PC-3 (cell line): Measurements from ENCODE around the gene C7orf57.

Experiments
- EZH2 ChIP-seq: fragments of 300-600 bp; sonication (generic); IDR thresholded peaks from one replicate; pipeline ENCODE4 v1.6.1; 2017; ENCODE audit warnings: antibody characterized with exemption, mild to moderate bottlenecking, low read length; ENCODE audit not compliant: unreplicated experiment
- EZH2phosphoT487 ChIP-seq: fragments of 300-600 bp; sonication (generic); IDR thresholded peaks from 2 replicates; pipeline ENCODE4 v1.6.1; 2018; ENCODE audit warnings: mild to moderate bottlenecking, antibody characterized with exemption, low read length, borderline replicate concordance
- TF ChIP-seq, protein P1 (sequence below): fragments of 300-600 bp; sonication (generic); conservative IDR thresholded peaks from 2 replicates; pipeline ENCODE4 v1.5.1; 2017; ENCODE audit warnings: antibody characterized with exemption, low read depth, mild to moderate bottlenecking, low read length

DNA sequence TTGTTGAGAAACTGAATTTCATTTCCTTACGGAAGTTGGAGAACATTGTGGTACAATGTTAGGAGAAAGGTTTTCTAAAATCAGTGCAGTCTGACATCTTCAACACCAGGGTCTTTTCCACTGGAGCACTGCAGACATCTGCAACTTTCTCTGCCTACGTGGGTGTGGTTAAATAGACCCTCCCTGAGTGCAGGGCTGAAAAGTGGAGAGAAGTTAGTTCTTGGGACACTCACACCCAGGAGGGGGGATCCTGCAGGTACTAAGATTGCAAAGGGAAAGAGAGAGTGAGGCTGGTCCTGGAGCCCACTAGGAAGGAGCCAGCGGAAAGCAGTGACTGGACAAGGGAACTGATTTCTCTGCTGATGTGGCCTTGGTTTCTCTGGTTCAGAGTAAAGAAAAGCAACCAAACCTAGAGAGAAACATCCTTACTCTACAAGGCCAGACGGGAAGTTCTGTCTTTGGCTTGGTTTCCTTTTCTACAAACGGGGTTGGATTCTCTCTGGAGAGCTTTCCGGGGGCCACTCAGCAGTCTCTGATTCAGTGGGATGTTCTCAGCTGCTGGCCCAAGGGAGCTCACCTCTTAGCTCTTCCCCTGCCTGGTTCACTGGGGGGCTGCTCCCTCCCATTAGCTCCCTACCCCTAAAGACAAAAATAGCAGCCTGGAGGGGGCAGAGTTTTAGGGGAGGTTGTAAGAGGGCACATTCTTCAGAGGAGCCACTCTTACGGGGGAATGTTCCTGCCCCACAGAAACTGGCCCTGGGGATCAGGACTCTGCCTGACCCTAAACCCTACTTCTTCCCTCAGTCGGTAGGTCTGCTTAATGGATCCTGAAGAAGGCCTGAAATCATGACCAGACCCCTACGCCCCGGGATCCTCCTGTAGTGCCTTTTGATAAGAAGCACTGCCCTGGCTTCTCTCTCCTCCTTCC is 56.4 kb downstream of the C7orf57 start:
- TF ChIP-seq, protein P1, sequence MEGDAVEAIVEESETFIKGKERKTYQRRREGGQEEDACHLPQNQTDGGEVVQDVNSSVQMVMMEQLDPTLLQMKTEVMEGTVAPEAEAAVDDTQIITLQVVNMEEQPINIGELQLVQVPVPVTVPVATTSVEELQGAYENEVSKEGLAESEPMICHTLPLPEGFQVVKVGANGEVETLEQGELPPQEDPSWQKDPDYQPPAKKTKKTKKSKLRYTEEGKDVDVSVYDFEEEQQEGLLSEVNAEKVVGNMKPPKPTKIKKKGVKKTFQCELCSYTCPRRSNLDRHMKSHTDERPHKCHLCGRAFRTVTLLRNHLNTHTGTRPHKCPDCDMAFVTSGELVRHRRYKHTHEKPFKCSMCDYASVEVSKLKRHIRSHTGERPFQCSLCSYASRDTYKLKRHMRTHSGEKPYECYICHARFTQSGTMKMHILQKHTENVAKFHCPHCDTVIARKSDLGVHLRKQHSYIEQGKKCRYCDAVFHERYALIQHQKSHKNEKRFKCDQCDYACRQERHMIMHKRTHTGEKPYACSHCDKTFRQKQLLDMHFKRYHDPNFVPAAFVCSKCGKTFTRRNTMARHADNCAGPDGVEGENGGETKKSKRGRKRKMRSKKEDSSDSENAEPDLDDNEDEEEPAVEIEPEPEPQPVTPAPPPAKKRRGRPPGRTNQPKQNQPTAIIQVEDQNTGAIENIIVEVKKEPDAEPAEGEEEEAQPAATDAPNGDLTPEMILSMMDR, result no peak
- no peak for TF ChIP-seq EZH2
- no peak for TF ChIP-seq EZH2phosphoT487
